ENCODE measurements around the gene GABRA5.

GABRA5 gene

DNA sequence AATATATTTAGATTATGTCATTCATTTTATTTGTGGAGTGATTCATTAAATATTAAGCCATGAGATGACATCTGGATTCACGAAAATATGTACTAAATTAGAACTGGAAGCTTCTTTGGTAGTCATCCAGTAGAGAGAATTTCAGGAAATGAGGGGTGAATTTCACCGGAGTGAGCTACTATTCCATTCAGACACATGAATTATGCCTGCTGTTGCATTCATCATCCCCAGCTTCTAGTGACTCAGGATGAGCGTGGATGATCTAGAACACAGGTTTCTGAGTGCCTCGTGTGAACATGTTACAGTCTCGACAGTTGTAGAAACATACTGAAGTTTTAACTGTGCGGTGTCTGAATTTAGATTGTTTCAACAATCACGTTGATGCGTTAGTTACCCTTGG lies 61.2 kb downstream of the GABRA5 start:
- no peak for DNase-seq (ENCODE audit: low spot score)

DNA sequence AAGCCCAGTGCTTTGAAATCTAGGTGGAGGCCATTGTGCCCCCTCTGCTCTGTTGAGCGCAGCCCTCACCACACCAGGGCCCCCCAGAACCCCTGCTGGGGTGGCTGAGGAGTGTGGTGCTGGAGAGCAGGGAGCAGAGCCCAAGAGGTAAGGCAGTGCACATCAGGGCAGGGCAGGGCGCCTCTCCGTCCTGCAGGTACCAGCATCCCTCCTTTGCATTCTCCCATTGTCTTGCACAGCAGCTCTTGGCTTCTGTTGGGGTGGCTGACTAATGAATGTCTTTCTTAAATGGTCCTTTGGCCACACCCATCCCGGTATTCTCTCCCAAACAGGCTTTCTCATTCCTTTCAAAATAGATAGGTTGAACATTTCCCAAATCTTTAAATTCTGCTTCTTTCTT lies 62.7 kb downstream of the GABRA5 start:
- DNase-seq (ENCODE audit: low spot score) = no peak

DNA sequence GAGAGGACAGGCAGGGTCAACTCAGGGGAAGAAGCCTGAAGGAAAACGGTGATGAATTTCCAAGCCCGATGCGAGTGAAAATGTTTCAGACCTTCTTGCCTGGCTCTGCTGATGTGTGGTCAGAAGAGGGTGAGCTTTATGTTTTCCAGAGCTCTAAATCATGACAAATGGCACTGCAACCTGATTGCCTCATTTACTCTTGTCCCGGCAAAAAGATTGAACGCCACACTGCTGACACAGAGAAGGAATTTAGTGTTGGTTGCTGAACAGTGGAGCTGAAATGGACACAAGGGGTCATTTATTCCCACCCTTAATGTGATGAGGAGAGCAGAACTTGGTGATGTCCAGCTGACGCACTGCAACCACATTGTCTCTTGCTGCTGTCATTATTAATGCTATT lies 68.0 kb downstream of the GABRA5 start:
- DNase-seq (ENCODE audit: low spot score) = no peak

DNA sequence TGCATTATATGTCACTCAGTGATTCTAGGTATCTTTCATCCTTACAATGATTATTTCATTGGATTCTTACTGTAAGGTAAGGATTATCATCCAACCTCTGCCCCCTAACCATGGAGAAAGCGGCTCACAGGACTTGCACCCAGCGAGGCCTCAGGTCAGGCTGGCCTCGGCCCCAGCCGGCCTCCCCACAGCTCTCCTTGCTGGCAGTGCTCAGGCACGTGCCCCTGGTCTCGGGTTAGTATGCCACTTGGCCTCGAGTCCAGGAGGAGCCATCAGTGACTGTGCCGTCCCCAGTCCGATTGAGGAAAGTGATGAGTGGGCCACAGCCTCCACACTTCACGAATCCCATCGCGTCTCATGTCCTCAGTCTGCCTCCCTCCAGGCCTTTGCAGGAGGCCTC lies 68.5 kb downstream of the GABRA5 start:
- DNase-seq (ENCODE audit: low spot score) = no peak

DNA sequence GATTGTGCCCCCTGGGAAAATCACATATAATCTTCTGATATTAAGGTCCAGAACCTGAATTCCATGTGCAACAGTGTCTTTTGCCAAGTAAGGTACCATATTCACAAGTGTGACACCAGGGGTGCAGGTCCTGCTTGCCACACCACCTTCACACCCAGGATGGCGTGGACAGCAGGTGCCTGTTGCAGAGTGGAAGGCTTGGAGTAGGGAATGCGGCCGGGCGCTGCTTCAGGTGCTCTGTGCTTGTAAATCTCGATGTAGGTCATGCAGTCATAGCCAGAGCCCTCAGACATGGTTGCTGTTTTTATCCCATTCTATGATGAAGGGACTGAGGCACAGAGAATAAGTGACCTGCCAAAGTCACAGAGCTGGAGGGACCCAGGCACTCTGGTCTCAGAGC lies 69.6 kb downstream of the GABRA5 start:
- DNase-seq (ENCODE audit: low spot score) = no peak

DNA sequence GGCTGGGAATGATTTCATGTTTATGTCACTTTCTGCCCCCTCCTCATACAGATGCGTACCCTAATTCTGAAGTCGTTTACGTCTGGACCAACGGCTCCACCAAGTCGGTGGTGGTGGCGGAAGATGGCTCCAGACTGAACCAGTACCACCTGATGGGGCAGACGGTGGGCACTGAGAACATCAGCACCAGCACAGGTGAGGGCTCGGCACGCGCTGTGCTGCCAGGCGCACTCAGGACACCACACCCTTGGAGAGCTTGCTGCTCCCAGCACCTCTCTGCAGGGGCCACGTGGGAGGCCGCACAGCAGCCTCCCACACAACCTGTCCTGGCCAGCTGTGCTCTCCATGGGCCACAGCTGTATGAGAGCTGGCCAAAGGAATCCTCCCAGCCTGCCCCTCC lies 70.3 kb downstream of the GABRA5 start:
- DNase-seq (ENCODE audit: low spot score) = no peak

DNA sequence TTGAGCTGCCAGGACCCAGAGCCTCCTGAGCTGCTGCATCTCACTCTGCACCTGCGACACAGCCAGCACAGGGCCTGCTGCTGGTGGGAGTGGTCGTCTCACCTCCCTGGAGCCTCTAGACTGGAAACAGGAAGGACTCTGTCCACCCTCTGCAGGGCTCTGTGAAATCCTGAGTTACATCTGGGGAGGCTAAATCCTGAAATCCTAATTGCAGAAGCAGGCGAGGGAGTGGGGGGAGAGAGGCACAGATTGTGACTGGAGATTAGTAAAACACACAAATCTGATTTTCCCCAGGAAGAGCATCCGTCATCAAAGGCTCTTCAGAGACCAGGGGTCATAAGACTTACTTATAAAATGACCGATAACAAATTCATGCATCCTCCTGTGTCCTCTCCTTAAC lies 72.5 kb downstream of the GABRA5 start:
- no peak for DNase-seq (ENCODE audit: low spot score)

DNA sequence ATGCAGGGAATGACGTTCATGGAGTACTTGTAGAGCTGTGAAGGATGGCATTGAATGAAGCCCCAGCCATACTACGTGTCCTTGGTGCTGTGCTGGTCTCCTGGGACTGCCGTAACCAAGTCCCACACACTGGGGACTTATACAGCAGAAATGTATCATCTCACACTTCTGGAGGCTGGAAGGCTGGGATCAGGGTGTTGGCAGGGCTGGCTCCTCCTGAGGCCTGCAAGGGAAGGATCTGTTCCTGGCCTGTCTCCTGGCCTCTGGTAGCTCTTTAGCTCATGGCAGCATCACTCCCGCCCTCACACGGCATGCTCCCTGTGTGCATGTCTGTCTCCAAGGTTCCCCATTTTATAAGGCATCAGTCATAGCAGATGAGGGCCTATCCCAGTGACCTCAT lies 74.6 kb downstream of the GABRA5 start:
- no peak for DNase-seq (ENCODE audit: low spot score)

DNA sequence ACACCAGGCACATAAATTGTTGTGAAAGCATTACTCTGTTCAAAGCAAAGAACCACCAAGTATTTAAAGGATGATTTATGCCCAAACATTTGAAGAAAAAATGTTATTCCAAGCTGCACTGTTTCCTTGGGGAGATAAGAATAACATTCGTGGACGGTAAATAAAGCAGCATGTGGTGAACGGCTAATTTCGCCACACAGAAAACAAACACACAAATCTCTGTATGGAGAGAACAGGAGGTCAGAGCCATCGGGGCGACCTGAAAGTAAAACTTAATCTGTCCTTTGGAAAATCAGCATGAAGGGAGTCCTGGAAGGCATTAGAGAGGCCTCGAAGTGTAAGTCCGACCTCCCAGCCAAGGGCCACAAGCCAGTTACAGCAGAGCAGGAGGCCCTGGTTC lies 77.0 kb downstream of the GABRA5 start:
- DNase-seq (ENCODE audit: low spot score) = no peak

DNA sequence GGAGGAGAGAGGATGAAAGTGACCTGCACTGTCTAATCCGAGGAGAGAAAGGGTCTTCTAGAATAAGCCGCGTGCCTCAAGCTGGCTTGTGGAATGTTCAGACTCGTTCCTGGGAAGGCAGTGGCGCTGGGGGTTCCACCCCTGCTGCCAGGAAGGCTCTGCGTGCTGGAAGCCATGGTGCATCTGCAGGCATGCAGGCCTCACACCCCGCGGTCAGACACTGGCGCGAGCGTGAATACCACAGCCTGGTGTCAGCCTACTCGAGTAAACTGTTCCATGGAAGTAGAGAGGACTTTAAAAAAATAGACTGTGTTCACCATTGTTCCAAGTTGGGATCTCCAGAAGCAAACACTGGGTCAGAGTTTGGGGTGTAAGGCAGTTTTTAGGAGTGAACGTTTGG lies 78.2 kb downstream of the GABRA5 start:
- no peak for DNase-seq (ENCODE audit: low spot score)

DNA sequence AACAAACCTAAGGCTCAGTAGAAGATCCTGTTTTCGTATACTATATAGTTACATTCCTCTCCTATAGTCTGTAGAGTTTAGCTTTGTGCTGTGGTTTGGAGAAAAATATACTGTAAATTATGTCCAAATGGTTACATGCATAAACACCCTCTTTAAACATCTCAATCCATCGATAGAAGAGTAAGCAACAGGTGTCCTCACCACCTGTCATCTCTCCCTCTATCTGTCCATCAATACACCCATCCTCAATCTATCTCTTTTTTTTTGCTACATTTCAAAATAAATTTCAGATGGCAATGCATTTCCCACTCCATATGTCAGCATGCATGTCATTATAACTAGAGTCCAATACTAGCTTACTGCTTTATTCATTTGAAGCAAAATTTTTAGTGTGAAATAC lies 83.1 kb downstream of the GABRA5 start:
- no peak for DNase-seq (ENCODE audit: low spot score)

DNA sequence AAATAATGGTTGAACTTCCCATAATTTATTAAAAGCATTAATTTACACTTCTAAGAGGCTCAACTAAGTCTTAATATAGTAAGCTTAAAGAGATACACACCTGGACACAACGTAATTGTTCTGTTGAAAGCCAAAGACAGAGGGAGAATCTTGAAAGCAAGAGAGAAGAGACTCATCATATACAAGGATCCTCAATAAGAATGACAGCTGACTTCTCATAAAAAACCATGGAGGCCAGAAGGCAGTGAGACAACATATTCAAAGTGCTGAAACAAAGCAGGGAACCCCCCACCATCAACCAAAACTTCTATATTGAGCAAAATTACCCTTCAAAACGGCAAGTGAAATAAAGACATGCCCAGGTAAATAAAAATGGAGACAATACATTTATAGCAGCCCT lies 87.5 kb downstream of the GABRA5 start:
- no peak for DNase-seq (ENCODE audit: low spot score)

DNA sequence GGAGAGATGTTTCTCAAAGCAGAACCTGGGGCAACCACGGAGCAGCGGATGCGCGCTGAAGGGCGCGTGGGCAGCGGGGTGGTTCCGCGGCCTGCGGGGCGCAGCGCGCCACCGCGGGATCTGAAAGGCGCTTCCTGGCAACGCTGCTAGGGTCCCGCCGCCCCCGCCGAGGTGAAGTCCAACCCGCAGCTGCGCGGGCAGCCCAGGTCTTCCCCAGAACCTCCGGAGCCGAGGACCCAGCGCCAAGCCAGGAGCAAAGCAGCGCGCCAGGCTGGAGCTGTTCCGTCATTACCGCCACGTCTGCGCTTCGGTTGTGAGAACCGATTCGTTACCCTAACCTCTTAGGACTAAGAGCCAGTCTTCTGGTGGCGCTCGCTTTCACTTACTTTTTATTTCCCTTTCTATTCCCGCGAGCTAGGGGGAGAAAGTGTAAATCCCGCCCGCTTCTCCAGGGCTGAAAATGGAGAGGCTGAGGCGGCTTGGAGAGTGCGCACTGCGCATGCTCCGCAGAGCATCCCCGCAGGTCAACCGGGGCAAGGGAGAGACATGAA lies 100.9 kb downstream of the GABRA5 start:
- DNase-seq (ENCODE audit: low spot score) = no peak

DNA sequence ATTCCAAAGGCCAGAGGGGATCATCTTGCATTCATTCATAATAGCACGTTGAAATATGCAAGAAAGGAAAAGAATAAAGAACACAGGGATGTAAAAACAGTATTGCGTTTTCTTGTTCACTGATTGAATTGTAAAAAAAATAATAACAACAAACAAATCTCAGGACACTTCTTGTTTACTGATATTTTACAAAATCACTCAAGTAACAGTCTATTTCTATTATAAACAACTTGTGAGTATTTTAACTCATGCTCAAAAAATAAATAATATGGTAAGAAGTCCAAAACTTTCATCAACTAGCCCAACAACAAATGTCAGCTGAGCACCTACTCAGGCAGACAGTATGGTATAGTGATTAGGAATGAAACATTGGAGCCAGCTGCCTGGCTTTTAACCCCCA lies 101.9 kb downstream of the GABRA5 start:
- no peak for DNase-seq (ENCODE audit: low spot score)

DNA sequence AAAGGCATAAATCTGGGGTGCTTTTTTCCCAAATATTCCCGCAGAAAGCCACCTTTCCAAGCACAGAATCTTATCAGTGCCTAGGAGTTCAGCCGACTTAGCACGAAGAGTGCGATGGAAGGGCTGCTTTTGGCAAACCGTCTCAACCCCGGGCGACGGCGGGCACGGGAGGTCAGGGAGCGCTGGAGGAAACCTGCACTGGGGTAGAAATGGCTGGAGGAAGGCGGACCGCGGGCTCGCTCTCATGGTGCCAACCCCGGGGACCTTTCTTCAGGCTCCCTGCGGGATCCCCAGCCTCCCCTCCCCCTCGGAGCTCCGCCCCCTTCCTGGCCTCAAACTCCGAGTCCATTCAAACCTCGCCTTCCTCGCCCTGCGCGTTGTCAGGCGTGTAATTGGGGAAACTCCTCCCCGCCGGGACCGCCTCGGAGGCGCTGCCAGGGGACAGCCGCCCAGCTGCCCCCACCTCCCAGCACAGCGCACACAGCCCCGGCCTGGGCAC lies 103.9 kb downstream of the GABRA5 start, which contains the start of gene GABRG3:
Gene GABRG3, plus strand, starts transcription at position 470 of the 499 bp plus-strand sequence.
- DNase-seq (ENCODE audit: low spot score) = no peak

DNA sequence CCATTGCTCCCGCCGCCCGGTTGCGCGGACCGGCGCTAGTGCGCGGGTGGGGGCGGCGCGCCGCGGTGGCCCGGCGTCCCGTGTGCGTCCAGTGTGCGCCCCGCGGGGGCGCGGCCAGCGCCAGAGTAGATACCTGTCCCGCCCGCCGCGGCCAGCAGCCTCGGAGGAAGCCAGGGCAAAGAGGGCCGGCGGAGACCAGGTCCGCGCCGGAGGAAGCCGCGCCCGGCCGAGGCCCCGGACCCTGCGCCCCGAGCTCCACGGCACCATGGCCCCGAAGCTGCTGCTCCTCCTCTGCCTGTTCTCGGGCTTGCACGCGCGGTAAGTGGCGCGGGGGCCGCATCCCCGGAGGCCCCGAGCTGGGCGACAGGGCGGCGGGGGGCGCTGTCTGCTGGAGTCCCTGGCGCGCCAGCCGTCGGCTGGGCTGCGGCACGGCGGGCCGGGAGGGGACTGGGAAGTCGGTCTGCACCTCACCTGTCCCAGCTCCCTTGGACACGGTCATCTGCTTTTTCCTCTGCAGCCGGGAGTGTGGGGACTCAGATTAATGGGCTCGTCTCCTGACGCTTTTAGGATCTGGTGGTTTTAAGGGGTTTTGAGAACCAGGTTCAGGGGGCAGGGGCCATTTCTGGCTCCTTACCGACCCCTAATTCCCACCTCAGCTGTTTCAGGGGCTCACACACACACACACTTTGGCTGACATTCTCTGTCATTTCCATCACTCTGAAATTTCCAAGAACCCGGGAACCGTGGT lies 104.6 kb downstream of the GABRA5 start:
- no peak for DNase-seq (ENCODE audit: low spot score)

DNA sequence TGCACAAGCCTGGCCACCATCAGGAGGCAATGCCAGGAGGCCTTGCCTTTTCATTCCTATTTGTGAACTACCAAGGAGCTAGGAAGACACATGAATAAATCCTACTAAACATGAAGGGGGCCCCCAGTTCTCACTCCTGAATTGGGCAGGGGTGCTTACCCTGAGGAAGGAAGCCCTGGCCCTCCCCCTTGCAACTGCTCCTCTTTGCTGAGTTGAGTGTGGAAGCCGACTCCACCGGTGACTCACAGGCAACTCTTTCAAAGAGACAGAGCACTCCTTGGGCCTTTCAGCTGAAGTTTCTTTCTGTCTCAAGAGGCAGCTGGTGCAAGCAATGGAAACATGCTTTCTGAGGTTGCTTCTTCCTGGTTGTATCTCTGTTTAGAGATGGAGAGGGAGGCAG lies 105.8 kb downstream of the GABRA5 start:
- DNase-seq (ENCODE audit: low spot score) = no peak

DNA sequence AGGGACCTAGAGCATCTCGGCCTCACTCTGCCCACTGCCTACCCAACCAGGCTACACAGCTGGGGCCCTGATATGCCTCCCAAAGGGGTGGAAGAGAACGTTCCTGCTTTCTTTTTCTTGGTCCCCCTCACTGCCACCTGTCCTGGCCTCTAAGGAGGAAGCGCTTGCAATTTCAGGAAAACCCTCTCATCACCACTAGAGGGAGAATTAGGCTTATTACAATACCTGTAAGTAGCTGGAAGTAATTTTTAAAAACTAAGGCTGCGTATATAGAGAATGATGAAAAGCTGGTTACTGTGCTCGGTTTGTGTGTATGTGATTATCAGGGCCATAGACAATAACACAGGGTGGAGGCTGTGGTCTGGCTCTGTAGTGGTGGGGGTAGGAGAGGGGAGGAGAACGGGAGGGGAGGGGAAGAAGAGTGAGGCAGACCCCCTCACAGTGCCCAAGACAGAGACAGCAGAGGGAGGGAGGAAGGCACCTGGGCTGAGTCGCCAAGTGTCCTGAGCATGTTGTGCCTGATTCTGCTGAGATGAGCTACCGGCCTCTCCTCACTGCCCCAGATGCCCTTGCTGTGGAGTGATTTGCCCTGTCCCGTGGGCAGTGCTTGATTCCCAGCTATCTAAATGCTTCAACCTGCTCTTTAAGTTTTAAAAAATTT lies 107.4 kb downstream of the GABRA5 start:
- peak; percentile 21 for DNase-seq (ENCODE audit: low spot score)

DNA sequence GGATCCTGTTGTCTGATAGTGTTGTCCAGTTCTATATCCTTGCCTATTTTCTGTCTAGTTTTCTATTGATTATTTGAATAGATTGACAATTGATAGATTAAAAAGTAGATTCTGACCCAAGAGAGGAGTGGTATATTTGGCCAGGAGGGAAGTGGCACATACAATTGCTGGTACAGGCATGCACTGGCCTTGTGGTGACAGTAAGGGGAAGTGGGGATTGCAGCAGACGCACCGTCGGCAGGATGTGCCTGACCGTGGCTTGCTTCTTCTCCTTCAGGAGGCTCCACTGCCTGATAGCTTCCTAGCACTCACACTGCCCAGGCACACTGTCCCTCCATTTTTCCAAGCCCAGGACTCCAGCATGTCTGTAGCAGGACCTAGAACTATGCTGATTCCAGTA lies 114.6 kb downstream of the GABRA5 start:
- no peak for DNase-seq (ENCODE audit: low spot score)

DNA sequence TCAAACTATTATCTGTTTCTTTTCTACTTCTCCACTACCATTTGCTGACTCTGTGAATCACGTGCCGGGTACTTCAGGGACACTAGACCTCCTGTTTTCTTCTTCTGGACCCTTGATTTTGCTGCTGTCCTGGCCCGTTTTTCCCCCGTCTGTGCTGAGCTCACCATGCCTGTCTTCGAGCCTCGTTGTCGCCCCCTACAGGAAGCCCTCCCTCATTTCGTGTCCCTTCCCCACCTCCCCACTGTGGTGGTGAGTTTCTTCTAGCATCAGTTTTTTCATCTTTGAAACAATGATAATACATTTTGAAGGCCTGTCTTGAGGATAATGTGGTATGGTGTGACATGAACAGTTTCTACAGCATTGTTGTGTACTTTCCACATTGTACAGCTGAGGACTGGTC lies 117.0 kb downstream of the GABRA5 start:
- no peak for DNase-seq (ENCODE audit: low spot score)

DNA sequence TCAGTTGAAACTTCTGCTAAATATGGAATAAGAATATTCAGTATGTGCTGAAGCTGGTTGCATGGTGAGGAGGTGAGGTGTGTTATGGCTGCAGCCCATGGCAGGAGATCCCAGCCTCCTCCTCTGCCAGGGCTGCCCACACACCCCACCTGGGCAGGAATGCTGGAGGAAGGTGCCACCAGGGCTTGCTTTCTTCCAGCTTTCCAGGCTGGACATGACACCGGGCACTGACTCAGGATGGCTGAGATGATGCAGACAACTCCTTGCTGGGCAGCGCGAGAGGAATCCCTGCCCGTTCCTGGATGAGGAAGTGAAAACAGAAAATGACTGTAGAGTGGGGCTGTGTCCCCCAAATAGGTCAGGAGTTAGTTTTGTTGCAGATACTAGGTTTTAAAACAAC lies 118.2 kb downstream of the GABRA5 start:
- no peak for DNase-seq (ENCODE audit: low spot score)

DNA sequence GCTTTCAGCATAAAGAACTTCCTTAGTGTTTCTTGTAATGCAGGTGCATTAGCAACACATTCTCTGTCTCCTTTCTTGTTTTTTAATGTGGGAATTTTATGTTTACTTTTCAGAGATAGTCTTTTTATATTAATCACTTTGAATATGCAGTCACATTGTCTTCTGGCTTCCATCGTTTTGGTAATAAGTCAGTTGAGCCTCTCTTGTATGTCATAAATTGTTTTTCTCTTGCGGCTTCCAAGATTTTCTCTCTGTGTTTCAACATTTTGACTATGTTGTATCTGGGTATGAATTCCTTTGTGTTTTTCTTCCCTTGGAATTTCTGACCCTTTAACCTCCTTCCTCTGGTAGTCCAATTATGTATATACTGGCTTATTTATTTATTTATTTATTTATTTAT lies 129.4 kb downstream of the GABRA5 start:
- no peak for DNase-seq (ENCODE audit: low spot score)

Measured in HuH-7 (cell line).